C4-2B (cell line): ENCODE measurements around the gene GLOD4.
"Not testable (repeated sequence)": the region's sequence is repeated elsewhere in the genome, so short reads cannot be mapped to it uniquely, and the experiment has no call there.

Experiments
- ZFX ChIP-seq: fragments of 450-650 bp; IDR thresholded peaks from 2 replicates; pipeline ENCODE4 v1.6.1; 2017
- TF ChIP-seq, protein P1 (sequence below): fragments of 450-650 bp; conservative IDR thresholded peaks from 2 replicates; pipeline ENCODE4 v1.5.1; 2017; ENCODE audit warnings: mild to moderate bottlenecking

DNA sequence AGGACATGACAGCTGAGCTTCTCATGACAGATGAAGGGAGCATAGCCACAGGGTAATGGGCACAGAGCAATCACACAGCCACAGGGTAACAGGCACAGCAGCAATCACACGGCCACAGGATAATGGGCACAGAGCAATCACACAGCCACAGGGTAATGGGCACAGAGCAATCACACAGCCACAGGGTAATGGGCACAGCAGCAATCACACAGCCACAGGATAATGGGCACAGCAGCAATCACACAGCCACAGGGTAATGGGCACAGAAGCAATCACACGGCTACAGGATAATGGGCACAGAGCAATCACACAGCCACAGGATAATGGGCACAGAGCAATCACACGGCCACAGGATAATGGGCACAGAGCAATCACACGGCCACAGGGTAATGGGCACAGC lies 33.5 kb downstream of the GLOD4 start:
- TF ChIP-seq, protein P1, sequence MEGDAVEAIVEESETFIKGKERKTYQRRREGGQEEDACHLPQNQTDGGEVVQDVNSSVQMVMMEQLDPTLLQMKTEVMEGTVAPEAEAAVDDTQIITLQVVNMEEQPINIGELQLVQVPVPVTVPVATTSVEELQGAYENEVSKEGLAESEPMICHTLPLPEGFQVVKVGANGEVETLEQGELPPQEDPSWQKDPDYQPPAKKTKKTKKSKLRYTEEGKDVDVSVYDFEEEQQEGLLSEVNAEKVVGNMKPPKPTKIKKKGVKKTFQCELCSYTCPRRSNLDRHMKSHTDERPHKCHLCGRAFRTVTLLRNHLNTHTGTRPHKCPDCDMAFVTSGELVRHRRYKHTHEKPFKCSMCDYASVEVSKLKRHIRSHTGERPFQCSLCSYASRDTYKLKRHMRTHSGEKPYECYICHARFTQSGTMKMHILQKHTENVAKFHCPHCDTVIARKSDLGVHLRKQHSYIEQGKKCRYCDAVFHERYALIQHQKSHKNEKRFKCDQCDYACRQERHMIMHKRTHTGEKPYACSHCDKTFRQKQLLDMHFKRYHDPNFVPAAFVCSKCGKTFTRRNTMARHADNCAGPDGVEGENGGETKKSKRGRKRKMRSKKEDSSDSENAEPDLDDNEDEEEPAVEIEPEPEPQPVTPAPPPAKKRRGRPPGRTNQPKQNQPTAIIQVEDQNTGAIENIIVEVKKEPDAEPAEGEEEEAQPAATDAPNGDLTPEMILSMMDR: not testable (repeated sequence)
- TF ChIP-seq ZFX: not testable (repeated sequence)
